H9 (cell line): Measurements from ENCODE around the gene TNFSF10. TPM values are rescaled to one million over a fixed set of nuclear protein-coding genes. Genes with fewer than 3 reads are reported as not detected.

Experiments used
- DNase-seq: peaks from one replicate; pipeline ENCODE4 v3.0.0-alpha.2; 2017
- H2AFZ ChIP-seq: one replicate; pipeline ENCODE4 v1.6.1; 2013; ENCODE audit warnings: mild to moderate bottlenecking, low read length, control low read depth, moderate library complexity
- H2AK5ac ChIP-seq: 2 replicates; pipeline ENCODE4 v1.6.1; 2013; ENCODE audit warnings: low read length, control low read depth, mixed read lengths; ENCODE audit not compliant: insufficient read length
- H2BK120ac ChIP-seq: one replicate; pipeline ENCODE4 v1.6.1; 2013; ENCODE audit warnings: low read depth, mild to moderate bottlenecking, low read length, control low read depth, inconsistent platforms; ENCODE audit not compliant: poor library complexity, severe bottlenecking
- H2BK12ac ChIP-seq: 2 replicates; pipeline ENCODE4 v1.6.1; 2013; ENCODE audit warnings: low read length, control low read depth, mixed read lengths, low read depth; ENCODE audit not compliant: insufficient read length
- H2BK15ac ChIP-seq: 2 replicates; pipeline ENCODE4 v1.6.1; 2013; ENCODE audit warnings: low read depth, low read length, control low read depth
- H2BK20ac ChIP-seq: one replicate; pipeline ENCODE4 v1.6.1; 2013; ENCODE audit warnings: low read depth, mild to moderate bottlenecking, low read length, control low read depth, inconsistent platforms; ENCODE audit not compliant: poor library complexity, severe bottlenecking
- H2BK5ac ChIP-seq: 2 replicates; pipeline ENCODE4 v1.6.1; 2013; ENCODE audit warnings: low read length, control low read depth, mixed read lengths; ENCODE audit not compliant: insufficient read length
- H3K14ac ChIP-seq: 2 replicates; pipeline ENCODE4 v1.6.1; 2013; ENCODE audit warnings: low read length, control low read depth; ENCODE audit not compliant: insufficient read depth
- H3K18ac ChIP-seq: 2 replicates; pipeline ENCODE4 v1.6.1; 2013; ENCODE audit warnings: low read depth, mild to moderate bottlenecking, mixed read lengths, low read length, control low read depth; ENCODE audit not compliant: insufficient read length
- H3K23ac ChIP-seq: 2 replicates; pipeline ENCODE4 v1.6.1; 2013; ENCODE audit warnings: low read length, control low read depth, mixed read lengths, low read depth; ENCODE audit not compliant: insufficient read length
- H3K23me2 ChIP-seq: 2 replicates; pipeline ENCODE4 v1.6.1; 2013; ENCODE audit warnings: low read depth, mild to moderate bottlenecking, mixed read lengths, low read length, control low read depth; ENCODE audit not compliant: insufficient read length, poor library complexity, severe bottlenecking
- H3K27ac ChIP-seq: 2 replicates; pipeline ENCODE4 v1.5.1; 2013; ENCODE audit warnings: low read length, control low read depth, mixed read lengths, low read depth; ENCODE audit not compliant: insufficient read length
- H3K27me3 ChIP-seq: 2 replicates; pipeline ENCODE4 v1.6.1; 2013; ENCODE audit warnings: low read length, control low read depth, inconsistent platforms; ENCODE audit not compliant: insufficient read depth
- H3K4ac ChIP-seq: 2 replicates; pipeline ENCODE4 v1.6.1; 2013; ENCODE audit warnings: low read depth, mild to moderate bottlenecking, control low read depth, inconsistent platforms, low read length, moderate library complexity
- H3K4me1 ChIP-seq: 2 replicates; pipeline ENCODE4 v1.6.1; 2013; ENCODE audit warnings: low read length, control low read depth, inconsistent platforms; ENCODE audit not compliant: insufficient read depth
- H3K4me2 ChIP-seq: 2 replicates; pipeline ENCODE4 v1.6.1; 2013; ENCODE audit warnings: low read length, control low read depth, mixed read lengths; ENCODE audit not compliant: insufficient read length, insufficient read depth
- H3K56ac ChIP-seq: 2 replicates; pipeline ENCODE4 v1.6.1; 2013; ENCODE audit warnings: low read depth, mild to moderate bottlenecking, mixed read lengths, low read length, control low read depth; ENCODE audit not compliant: insufficient read length
- H3K79me1 ChIP-seq: 2 replicates; pipeline ENCODE4 v1.6.1; 2013; ENCODE audit warnings: low read depth, mild to moderate bottlenecking, moderate library complexity, low read length, control low read depth, inconsistent platforms; ENCODE audit not compliant: insufficient read depth, poor library complexity, severe bottlenecking
- H3K79me2 ChIP-seq: 2 replicates; pipeline ENCODE4 v1.6.1; 2013; ENCODE audit warnings: low read length, control low read depth, inconsistent platforms; ENCODE audit not compliant: insufficient read depth
- H3K9ac ChIP-seq: 2 replicates; pipeline ENCODE4 v1.6.1; 2013; ENCODE audit warnings: low read length, control low read depth, mixed read lengths; ENCODE audit not compliant: insufficient read length; ENCODE audit errors: extremely low read depth
- H3K9me3 ChIP-seq: one replicate; pipeline ENCODE4 v1.6.1; 2013; ENCODE audit warnings: low read depth, low read length, inconsistent platforms; ENCODE audit not compliant: control insufficient read depth
- H3T11ph ChIP-seq: one replicate; pipeline ENCODE4 v1.6.1; 2013; ENCODE audit warnings: mild to moderate bottlenecking, low read length, control low read depth, inconsistent platforms
- H4K20me1 ChIP-seq: one replicate; pipeline ENCODE4 v1.6.1; 2013; ENCODE audit not compliant: control insufficient read depth, insufficient read length, insufficient read depth
- H4K5ac ChIP-seq: 2 replicates; pipeline ENCODE4 v1.6.1; 2013; ENCODE audit warnings: low read depth, mild to moderate bottlenecking, mixed read lengths, low read length, control low read depth; ENCODE audit not compliant: insufficient read length
- H4K8ac ChIP-seq: replicated peaks from 2 replicates; pipeline ENCODE4 v1.6.1; 2013; ENCODE audit warnings: low read length, control low read depth, mixed read lengths, low read depth; ENCODE audit not compliant: insufficient read length
- H4K91ac ChIP-seq: 2 replicates; pipeline ENCODE4 v1.6.1; 2013; ENCODE audit warnings: low read depth, mild to moderate bottlenecking, moderate library complexity, mixed read lengths, low read length, control low read depth; ENCODE audit not compliant: insufficient read length
- H3K27ac Mint-ChIP-seq, 3 experiments: 2 replicates in 2 of 3; 3 replicates in 1 of 3; pipeline ENCODE4 v1.8.0; 2020 to 2021; ENCODE audit warnings: mixed read lengths in 3 of 3, mild to moderate bottlenecking in 1 of 3, moderate library complexity in 1 of 3
- H3K27me3 Mint-ChIP-seq: 2 replicates; pipeline ENCODE4 v1.8.0; 2021; ENCODE audit warnings: low read depth, mild to moderate bottlenecking, moderate library complexity, mixed read lengths
- H3K36me3 Mint-ChIP-seq, 3 experiments: 2 replicates in 2 of 3; 3 replicates in 1 of 3; pipeline ENCODE4 v1.8.0; 2020 to 2021; ENCODE audit warnings: low read depth in 3 of 3, mixed read lengths in 3 of 3; ENCODE audit not compliant: insufficient read depth in 1 of 3
- H3K4me1 Mint-ChIP-seq, 2 experiments: 2 replicates each; pipeline ENCODE4 v1.8.0; 2020; ENCODE audit warnings: mixed read lengths in 2 of 2
- H3K4me3 Mint-ChIP-seq, 2 experiments: 2 replicates in 1 of 2; 3 replicates in 1 of 2; pipeline ENCODE4 v1.8.0; 2020 to 2021; ENCODE audit warnings: mild to moderate bottlenecking in 2 of 2, mixed read lengths in 2 of 2, moderate library complexity in 1 of 2
- H3K9me3 Mint-ChIP-seq, 2 experiments: 2 replicates in 1 of 2; 3 replicates in 1 of 2; pipeline ENCODE4 v1.8.0; 2020; ENCODE audit warnings: mild to moderate bottlenecking in 2 of 2, mixed read lengths in 2 of 2, moderate library complexity in 1 of 2
- WGBS: extraction: QIAGEN DNeasy Blood & Tissue Kit; methylation state at CpG from one replicate; pipeline ENCODE4 v1.1.7; 2013; ENCODE audit warnings: missing lambda C conversion rate, low lambda C conversion rate, mixed read lengths; ENCODE audit not compliant: insufficient read length; ENCODE audit errors: extremely low coverage; 5-methylcytosine and 5-hydroxymethylcytosine counted together
- total RNA-seq: library from RNA; stranded (reverse); gene quantifications from 2 replicates; pipeline ENCODE4 v1.2.1, GENCODE V29; 2021
- TF ChIP-seq, protein P1 (sequence below): fragments of 200-600 bp; sonication (generic); conservative IDR thresholded peaks from 3 replicates; pipeline ENCODE4 v1.8.0; 2021; ENCODE audit warnings: antibody characterized with exemption, mild to moderate bottlenecking

TNFSF10 gene
- total RNA-seq, 1 experiment from 2014 or later, result not detected

- no peak overlapping the region for H3T11ph ChIP-seq
- no peaks in the 10 kb centered on the region for H3K79me1 ChIP-seq
- H3K27ac ChIP-seq, result no peak overlapping the region
- no peaks in the 10 kb centered on the region for H3K79me2 ChIP-seq
- no peak overlapping the region for H3K4me2 ChIP-seq
- H2AFZ ChIP-seq, result no peak overlapping the region
- no peaks in the 10 kb centered on the region for H3K4me1 ChIP-seq
- DNase-seq, result no peak
- H3K27me3 Mint-ChIP-seq, result peaks cover 3% of the 10 kb centered on the region; the same call in 1 of the 2 replicates
- no peaks in the 10 kb centered on the region for H3K9me3 ChIP-seq
- H3K56ac ChIP-seq, result no peak overlapping the region
- no peak overlapping the region for H4K8ac ChIP-seq
- no peak overlapping the region for H2BK20ac ChIP-seq
- 0 out of 4 replicates have a peak, but pooled peaks cover 0 to 3% of the 10 kb centered on the region in 2 experiments for H3K4me1 Mint-ChIP-seq
- H2BK12ac ChIP-seq, result no peak overlapping the region
- no peak overlapping the region for H3K4me3 Mint-ChIP-seq
- no peak overlapping the region for H4K91ac ChIP-seq
- H3K4ac ChIP-seq, result no peak overlapping the region
- H3K36me3 Mint-ChIP-seq, result no peaks in the 10 kb centered on the region
- H3K27ac Mint-ChIP-seq, result no peak overlapping the region
- H3K23ac ChIP-seq, result no peak overlapping the region
- no peak overlapping the region for H2BK15ac ChIP-seq
- no peaks in the 10 kb centered on the region for H3K27me3 ChIP-seq
- H3K9me3 Mint-ChIP-seq, result no peaks in the 10 kb centered on the region
- H2BK120ac ChIP-seq, result no peak overlapping the region
- no peak overlapping the region for H2AK5ac ChIP-seq
- WGBS, result no CpG with 5 or more reads among the region's 2 CpGs
- no peaks in the 10 kb centered on the region for H3K23me2 ChIP-seq
- H3K14ac ChIP-seq, result no peak overlapping the region
- no peak overlapping the region for H2BK5ac ChIP-seq
- H4K20me1 ChIP-seq, result no peaks in the 10 kb centered on the region
- no peak overlapping the region for H3K18ac ChIP-seq
- no peak overlapping the region for H4K5ac ChIP-seq
- TF ChIP-seq, protein P1, sequence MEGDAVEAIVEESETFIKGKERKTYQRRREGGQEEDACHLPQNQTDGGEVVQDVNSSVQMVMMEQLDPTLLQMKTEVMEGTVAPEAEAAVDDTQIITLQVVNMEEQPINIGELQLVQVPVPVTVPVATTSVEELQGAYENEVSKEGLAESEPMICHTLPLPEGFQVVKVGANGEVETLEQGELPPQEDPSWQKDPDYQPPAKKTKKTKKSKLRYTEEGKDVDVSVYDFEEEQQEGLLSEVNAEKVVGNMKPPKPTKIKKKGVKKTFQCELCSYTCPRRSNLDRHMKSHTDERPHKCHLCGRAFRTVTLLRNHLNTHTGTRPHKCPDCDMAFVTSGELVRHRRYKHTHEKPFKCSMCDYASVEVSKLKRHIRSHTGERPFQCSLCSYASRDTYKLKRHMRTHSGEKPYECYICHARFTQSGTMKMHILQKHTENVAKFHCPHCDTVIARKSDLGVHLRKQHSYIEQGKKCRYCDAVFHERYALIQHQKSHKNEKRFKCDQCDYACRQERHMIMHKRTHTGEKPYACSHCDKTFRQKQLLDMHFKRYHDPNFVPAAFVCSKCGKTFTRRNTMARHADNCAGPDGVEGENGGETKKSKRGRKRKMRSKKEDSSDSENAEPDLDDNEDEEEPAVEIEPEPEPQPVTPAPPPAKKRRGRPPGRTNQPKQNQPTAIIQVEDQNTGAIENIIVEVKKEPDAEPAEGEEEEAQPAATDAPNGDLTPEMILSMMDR, result no peak
- no peak overlapping the region for H3K9ac ChIP-seq
Observed at GRCh38 chr3:172530566-172530965, 7.3 kb upstream of the TNFSF10 start.
